ENCODE measurements around the gene REXO1. TPM values are rescaled to one million over a fixed set of nuclear protein-coding genes. Genes with fewer than 3 reads are reported as not detected.

REXO1 gene
- total and polyA plus RNA-seq, 2 donors from 2014 or later: 12.1 to 36.8 TPM

DNA sequence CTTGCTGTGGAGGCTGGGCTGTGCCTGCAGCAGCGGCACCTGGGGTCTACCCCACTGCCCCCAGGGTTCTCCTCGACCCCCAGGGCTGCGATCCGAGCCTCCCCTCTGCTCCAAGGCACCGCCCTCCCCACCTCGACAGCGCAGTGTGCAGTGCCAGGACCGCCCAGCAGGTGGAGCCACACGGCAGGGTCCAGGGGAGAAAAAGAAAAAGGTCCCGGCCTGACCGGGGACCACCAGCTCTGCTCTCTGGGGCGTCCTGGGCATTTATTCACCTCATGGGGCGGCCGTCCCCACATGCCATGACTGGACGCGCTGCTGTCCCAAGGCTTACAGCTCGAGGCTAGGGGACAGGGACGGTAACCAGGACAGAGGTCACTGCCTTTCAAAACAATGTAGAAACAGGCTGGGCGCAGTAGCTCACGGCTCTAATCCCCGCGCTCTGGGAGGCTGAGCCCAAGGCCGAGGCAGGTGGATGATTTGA is 10.6 kb downstream of the REXO1 start:
- Histone ChIP-seq H3K27ac (ENCODE audit: low read depth in 2 of 2, low read length in 2 of 2) (peak overlapping the region in 1 of 2 donors; percentile 32), H3K27me3 (ENCODE audit: control insufficient read depth, insufficient read depth, low read length) (no peaks in the 10 kb centered on the region), H3K4me3 (ENCODE audit: low read length in 3 of 3) (no peak overlapping the region), H3K9ac (ENCODE audit: low read length in 3 of 3) (no peak overlapping the region), H3K36me3 (ENCODE audit: control insufficient read depth in 2 of 3, insufficient read depth in 3 of 3, low read length in 3 of 3) (no peaks in the 10 kb centered on the region), H3K9me3 (ENCODE audit: control insufficient read depth in 2 of 3, insufficient read depth in 1 of 3, low read length in 3 of 3) (no peaks in the 10 kb centered on the region), H3K4me1 (ENCODE audit: control insufficient read depth in 2 of 3, insufficient read depth in 2 of 3, low read depth in 1 of 3, low read length in 3 of 3) (peaks cover 0 to 30% (median 0%) of the 10 kb centered on the region in 3 donors)
- peak in 2 of 5 donors; percentile 59 to 78 for DNase-seq
- intact Hi-C loops (cut with DNase I): no loop called here
- FAIRE-seq: no peak
- TF ChIP-seq, protein P1, sequence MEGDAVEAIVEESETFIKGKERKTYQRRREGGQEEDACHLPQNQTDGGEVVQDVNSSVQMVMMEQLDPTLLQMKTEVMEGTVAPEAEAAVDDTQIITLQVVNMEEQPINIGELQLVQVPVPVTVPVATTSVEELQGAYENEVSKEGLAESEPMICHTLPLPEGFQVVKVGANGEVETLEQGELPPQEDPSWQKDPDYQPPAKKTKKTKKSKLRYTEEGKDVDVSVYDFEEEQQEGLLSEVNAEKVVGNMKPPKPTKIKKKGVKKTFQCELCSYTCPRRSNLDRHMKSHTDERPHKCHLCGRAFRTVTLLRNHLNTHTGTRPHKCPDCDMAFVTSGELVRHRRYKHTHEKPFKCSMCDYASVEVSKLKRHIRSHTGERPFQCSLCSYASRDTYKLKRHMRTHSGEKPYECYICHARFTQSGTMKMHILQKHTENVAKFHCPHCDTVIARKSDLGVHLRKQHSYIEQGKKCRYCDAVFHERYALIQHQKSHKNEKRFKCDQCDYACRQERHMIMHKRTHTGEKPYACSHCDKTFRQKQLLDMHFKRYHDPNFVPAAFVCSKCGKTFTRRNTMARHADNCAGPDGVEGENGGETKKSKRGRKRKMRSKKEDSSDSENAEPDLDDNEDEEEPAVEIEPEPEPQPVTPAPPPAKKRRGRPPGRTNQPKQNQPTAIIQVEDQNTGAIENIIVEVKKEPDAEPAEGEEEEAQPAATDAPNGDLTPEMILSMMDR (IDR thresholded peaks at IDR 0.05; ENCODE audit: borderline replicate concordance, extremely low read depth, insufficient read depth): peak; percentile 87

DNA sequence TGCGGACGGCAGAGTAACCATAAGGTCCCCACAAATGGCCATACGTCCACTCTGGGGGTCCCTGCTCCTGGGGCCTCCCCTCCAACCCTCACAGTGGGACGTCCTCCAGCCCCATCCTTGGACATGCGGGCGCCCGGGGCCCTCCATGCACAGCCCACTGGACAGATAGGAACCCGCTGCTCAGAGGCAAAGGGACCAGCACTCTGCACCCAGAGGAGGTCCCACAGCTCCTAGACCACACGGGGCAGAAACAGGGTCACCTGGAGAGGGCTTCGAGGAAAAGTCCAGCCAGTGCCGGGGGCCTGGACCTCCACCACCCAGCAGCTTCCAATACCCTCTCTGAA is 11.1 kb downstream of the REXO1 start:
- H3K9ac ChIP-seq (ENCODE audit: low read length in 3 of 3): no peak overlapping the region
- H3K4me1 ChIP-seq (ENCODE audit: control insufficient read depth in 2 of 3, insufficient read depth in 2 of 3, low read depth in 1 of 3, low read length in 3 of 3): peaks cover 0 to 28% (median 0%) of the 10 kb centered on the region in 3 donors
- intact Hi-C loops (cut with DNase I): no loop called here
- H3K36me3 ChIP-seq (ENCODE audit: control insufficient read depth in 2 of 3, insufficient read depth in 3 of 3, low read length in 3 of 3): no peaks in the 10 kb centered on the region
- FAIRE-seq: no peak
- no peak overlapping the region for H3K27ac ChIP-seq (ENCODE audit: low read depth in 2 of 2, low read length in 2 of 2)
- H3K4me3 ChIP-seq (ENCODE audit: low read length in 3 of 3): no peak overlapping the region
- H3K9me3 ChIP-seq (ENCODE audit: control insufficient read depth in 2 of 3, insufficient read depth in 1 of 3, low read length in 3 of 3): no peaks in the 10 kb centered on the region
- H3K27me3 ChIP-seq (ENCODE audit: control insufficient read depth, insufficient read depth, low read length): no peaks in the 10 kb centered on the region
- TF ChIP-seq, protein P1 (IDR thresholded peaks at IDR 0.05; ENCODE audit: borderline replicate concordance, extremely low read depth, insufficient read depth): no peak
- DNase-seq: no peak

- H3K9me3 ChIP-seq (ENCODE audit: control insufficient read depth in 2 of 3, insufficient read depth in 1 of 3, low read length in 3 of 3): no peaks in the 10 kb centered on the region
- no peak overlapping the region for H3K27ac ChIP-seq (ENCODE audit: low read depth in 2 of 2, low read length in 2 of 2)
- no peaks in the 10 kb centered on the region for H3K27me3 ChIP-seq (ENCODE audit: control insufficient read depth, insufficient read depth, low read length)
- no peaks in the 10 kb centered on the region for H3K36me3 ChIP-seq (ENCODE audit: control insufficient read depth in 2 of 3, insufficient read depth in 3 of 3, low read length in 3 of 3)
- H3K4me1 ChIP-seq (ENCODE audit: control insufficient read depth in 2 of 3, insufficient read depth in 2 of 3, low read depth in 1 of 3, low read length in 3 of 3): peaks cover 0 to 25% (median 0%) of the 10 kb centered on the region in 3 donors
- FAIRE-seq: no peak
- intact Hi-C loops (cut with DNase I): no loop called here
- no peak overlapping the region for H3K9ac ChIP-seq (ENCODE audit: low read length in 3 of 3)
- DNase-seq: no peak
- H3K4me3 ChIP-seq (ENCODE audit: low read length in 3 of 3): no peak overlapping the region
- TF ChIP-seq, protein P1 (IDR thresholded peaks at IDR 0.05; ENCODE audit: borderline replicate concordance, extremely low read depth, insufficient read depth): no peak
These were observed 11.6 kb downstream of the REXO1 start for GRCh38 chr19:1836458-1837221.
